Activated naive CD4-positive, alpha-beta T cell (primary cell): ENCODE measurements around the gene ZNF138.

ENCODE experiments used
- DNase-seq, 4 experiments: peaks; one replicate each; lab custom pipeline; 2025; lab: John Stamatoyannopoulos, UW

The ZNF138 gene

GRCh38 chr7:64875658-64876406 is 81.6 kb downstream of the ZNF138 start:
- DNase-seq = no peak

- peak in 2 of 4 experiments; percentile 43 to 50 for DNase-seq
Measured at GRCh38 chr7:64876792-64877713, 82.8 kb downstream of the ZNF138 start.

GRCh38 chr7:64877714-64878610 is 83.7 kb downstream of the ZNF138 start:
- no peak for DNase-seq

- DNase-seq = no peak
Measured at GRCh38 chr7:64878684-64879083, 84.5 kb downstream of the ZNF138 start.

GRCh38 chr7:64879086-64879730 is 85.0 kb downstream of the ZNF138 start:
- DNase-seq = no peak

- DNase-seq = no peak
Measured at GRCh38 chr7:64879800-64880199, 85.6 kb downstream of the ZNF138 start.

- no peak for DNase-seq
Measured at GRCh38 chr7:64880322-64881297, 86.4 kb downstream of the ZNF138 start.

- no peak for DNase-seq
Measured at GRCh38 chr7:64881461-64882287, 87.4 kb downstream of the ZNF138 start.

- peak in 1 of 4 experiments; percentile 4 for DNase-seq
Measured at GRCh38 chr7:64882341-64883112, 88.3 kb downstream of the ZNF138 start.
